B cell (primary cell): ENCODE measurements around the gene PIK3R2. TPM values are rescaled to one million over a fixed set of nuclear protein-coding genes. Genes with fewer than 3 reads are reported as not detected.

Experiments
- ATAC-seq: fragments of 200-7000 bp; cut with Tn5 transposase; one replicate; pipeline ENCODE4 v1.10.0; 2021; ENCODE audit warnings: low read depth, mild to moderate bottlenecking, moderate number of reproducible peaks, moderate library complexity
- CTCF ChIA-PET: fragments of 350-600 bp; sonication (Branson Sonifier 250); formaldehyde crosslinking; loops from one replicate; lab custom pipeline; 2021; ENCODE audit warnings: antibody characterized with exemption, inconsistent platforms; lab: Charles Lee
- POLR2A ChIA-PET: fragments of 350-600 bp; sonication (Branson Sonifier 250); formaldehyde crosslinking; loops from one replicate; lab custom pipeline; 2021; ENCODE audit warnings: antibody characterized with exemption; lab: Charles Lee
- DNase-seq: peaks from one replicate; pipeline ENCODE4 v3.0.0; 2013
- H2AFZ ChIP-seq: 2 replicates; pipeline ENCODE4 v1.6.1; 2012; ENCODE audit warnings: mild to moderate bottlenecking, low read depth, low read length; ENCODE audit not compliant: insufficient read depth, poor library complexity, severe bottlenecking
- H3K27ac ChIP-seq, 2 donors: 1 replicate in 1 of 2; 2 replicates in 1 of 2; pipeline ENCODE4 v1.5.1; 2012 to 2013; ENCODE audit warnings: low read length in 2 of 2, mild to moderate bottlenecking in 2 of 2, moderate library complexity in 1 of 2
- H3K27me3 ChIP-seq, 4 experiments: fragments of 200-600 bp in 1 of 4; sonication (generic) in 1 of 4; replicated peaks in 1 of 4; 1 replicate in 2 of 4; 2 replicates in 2 of 4; pipeline versions ENCODE4 v1.6.1 to v1.7.0; 2013 to 2016; ENCODE audit warnings: low read length in 3 of 4, mild to moderate bottlenecking in 2 of 4, mixed read lengths in 1 of 4, moderate library complexity in 1 of 4; ENCODE audit not compliant: insufficient read depth in 4 of 4, control insufficient read depth in 3 of 4; ENCODE audit errors: control extremely low read depth in 1 of 4
- H3K36me3 ChIP-seq, 2 experiments: replicated peaks in 1 of 2; 1 replicate in 1 of 2; 2 replicates in 1 of 2; pipeline versions ENCODE4 v1.6.1 to v1.7.1; 2013; ENCODE audit warnings: low read length in 1 of 2; ENCODE audit not compliant: insufficient read depth in 2 of 2, control insufficient read depth in 1 of 2; ENCODE audit errors: control extremely low read depth in 1 of 2, extremely low read depth in 1 of 2
- H3K4me1 ChIP-seq, 2 donors: fragments of 200-600 bp in 1 of 2; sonication (generic) in 1 of 2; 1 replicate in 1 of 2; 2 replicates in 1 of 2; pipeline versions ENCODE4 v1.5.1 to v1.6.1; 2013 to 2017; ENCODE audit warnings: low read length in 2 of 2; ENCODE audit not compliant: control insufficient read depth in 2 of 2, insufficient read depth in 2 of 2
- H3K4me2 ChIP-seq: replicated peaks from 2 replicates; pipeline ENCODE3; 2012; ENCODE audit warnings: mild to moderate bottlenecking, low read depth, low read length; ENCODE audit not compliant: poor library complexity, severe bottlenecking
- H3K4me3 ChIP-seq, 5 experiments: fragments of 200-600 bp in 1 of 5; sonication (generic) in 1 of 5; 1 replicate in 3 of 5; 2 replicates in 2 of 5; pipeline versions ENCODE4 v1.5.1 to v1.7.0; 2011 to 2016; ENCODE audit warnings: low read length in 4 of 5, mild to moderate bottlenecking in 4 of 5, low read depth in 2 of 5, control low read depth in 1 of 5, moderate library complexity in 1 of 5; ENCODE audit not compliant: insufficient read depth in 1 of 5; ENCODE audit errors: control extremely low read depth in 1 of 5, extremely low read depth in 1 of 5
- H3K79me2 ChIP-seq: fragments of 200-600 bp; sonication (generic); one replicate; pipeline ENCODE4 v1.6.0; 2016; ENCODE audit warnings: low read length; ENCODE audit not compliant: control insufficient read depth, insufficient read depth
- H3K9ac ChIP-seq: fragments of 200-600 bp; sonication (generic); 2 replicates; pipeline ENCODE4 v1.6.1; 2017; ENCODE audit warnings: mild to moderate bottlenecking, low read length, moderate library complexity
- H3K9me3 ChIP-seq, 3 donors: one replicate each; pipeline versions ENCODE4 v1.6.1 to v1.7.1; 2013; ENCODE audit warnings: low read length in 2 of 3; ENCODE audit not compliant: control insufficient read depth in 2 of 3, insufficient read depth in 1 of 3; ENCODE audit errors: control extremely low read depth in 1 of 3
- H4K20me1 ChIP-seq: 2 replicates; pipeline ENCODE4 v1.6.0; 2012; ENCODE audit warnings: mild to moderate bottlenecking, low read length; ENCODE audit not compliant: insufficient read depth, control insufficient read depth, poor library complexity, severe bottlenecking
- H3K27ac Mint-ChIP-seq: one replicate; pipeline ENCODE4 v1.8.0; 2021; ENCODE audit warnings: mixed read lengths
- H3K27me3 Mint-ChIP-seq: one replicate; pipeline ENCODE4 v1.8.0; 2021; ENCODE audit warnings: mixed read lengths
- H3K4me1 Mint-ChIP-seq: one replicate; pipeline ENCODE4 v1.8.0; 2021; ENCODE audit warnings: mixed read lengths
- H3K4me3 Mint-ChIP-seq: one replicate; pipeline ENCODE4 v1.8.0; 2021; ENCODE audit warnings: mixed read lengths
- H3K9me3 Mint-ChIP-seq: one replicate; pipeline ENCODE4 v1.8.0; 2022; ENCODE audit warnings: mixed read lengths; ENCODE audit not compliant: insufficient read depth
- CTCF ChIP-seq: fragments of 200-600 bp; IDR thresholded peaks from one replicate; pipeline ENCODE4 v1.8.0; 2022; ENCODE audit warnings: antibody characterized with exemption, mild to moderate bottlenecking
- EZH2 ChIP-seq: IDR thresholded peaks from 2 replicates; pipeline ENCODE4 v1.6.1; 2012; ENCODE audit warnings: borderline replicate concordance, low read depth, mild to moderate bottlenecking, moderate library complexity, low read length; ENCODE audit not compliant: insufficient read depth, poor library complexity, severe bottlenecking
- WGBS: methylation state at CpG from one replicate; pipeline ENCODE4 v1.1.5; 2013; ENCODE audit warnings: missing lambda C conversion rate; ENCODE audit not compliant: insufficient coverage; 5-methylcytosine and 5-hydroxymethylcytosine counted together
- intact Hi-C: fragments of 100-400 bp; cut with micrococcal nuclease; formaldehyde crosslinking; loops from one replicate; pipeline ENCODE4 v1.10.0; 2022
- polyA plus RNA-seq: library from polyadenylated mRNA; depleted of rRNA; stranded (reverse); fragments of >200 nt; gene quantifications from 2 replicates; pipeline ENCODE4 v1.2.3, GENCODE V29; 2012
- total RNA-seq, 2 donors: library from RNA; stranded (reverse); fragments of 120-200 nt in 1 of 2; gene quantifications; 1 replicate in 1 of 2; 2 replicates in 1 of 2; pipeline versions ENCODE4 v1.2.3 to v1.2.4, GENCODE V29; 2013 to 2022

PIK3R2 gene
- total and polyA plus RNA-seq, 2 donors (not counting 1 experiment from before 2014, with no cell fraction given) = 8.5 to 15.8 TPM

- Histone ChIP-seq H4K20me1 (no peaks in the 10 kb centered on the region), H3K36me3 (peaks cover 0 to 6% of the 10 kb centered on the region in 2 experiments), H3K27me3 (peaks cover 0 to 5% (median 1%) of the 10 kb centered on the region in 4 experiments), H3K4me1 (peaks cover 15 to 29% of the 10 kb centered on the region in 2 donors), H2AFZ (peak within 1 kb of the TSS; percentile 73), H3K9me3 (no peaks in the 10 kb centered on the region), H3K27ac (peak within 1 kb of the TSS; percentile 86 to 98), H3K9ac (peak within 1 kb of the TSS; percentile 82), H3K4me3 (peak within 1 kb of the TSS; percentile 74 to 94 (median 91)), H3K79me2 (peaks cover 26% of the 10 kb centered on the region), H3K4me2 (peak within 1 kb of the TSS; percentile 95)
- peak within 1 kb of the TSS; percentile 95 for H3K4me3 Mint-ChIP-seq
- CTCF ChIA-PET = interaction anchor here (1.1 to 11.5 kb wide), 6 partner anchors 11 to 185 kb away, joined by 3 to 152 read pairs (median 14); partner anchors contain the start of gene MPV17L2
- no peaks in the 10 kb centered on the region for H3K9me3 Mint-ChIP-seq
- POLR2A ChIA-PET = interaction anchor here (0.5 to 3.9 kb wide), 19 partner anchors 8 to 355 kb away, joined by 3 to 27 read pairs (median 5); partner anchors contain the start of genes LSM4 and MPV17L2
- WGBS = under 1% methylated on average over 50 of the region's 50 CpGs
- intact Hi-C loops = loop anchor here (1.0 to 5.0 kb wide), 11 partner anchors 12 to 628 kb away; partner anchors contain the start of genes IFI30, JUND and UPF1
- peaks cover 6% of the 10 kb centered on the region for H3K27me3 Mint-ChIP-seq
- peak within 1 kb of the TSS; percentile 96 for H3K27ac Mint-ChIP-seq
- TF ChIP-seq EZH2 (no peak), CTCF (no peak)
- DNase-seq (peak; percentile 100), ATAC-seq (peak; percentile 83)
- peaks cover 28% of the 10 kb centered on the region for H3K4me1 Mint-ChIP-seq
Observed at GRCh38 chr19:18203863-18204393, 51.0 kb downstream of the PIK3R2 start, which contains the start of gene RAB3A. Gene RAB3A, minus strand, starts transcription at chr19:18204042. Its CDS starts 1,302 bp downstream, at chr19:18202740.
